Activated CD8-positive, alpha-beta T cell treated with anti-CD3 and anti-CD28 coated beads for 36 hours (primary cell): ENCODE data around the gene MYF6. TPM values are rescaled to one million over a fixed set of nuclear protein-coding genes. Genes with fewer than 3 reads are reported as not detected.
A peak's percentile ranks its signal among the peaks of the same experiment; 100 is the strongest.

ENCODE experiments used
- ATAC-seq: fragments of 200-7000 bp; cut with Tn5 transposase; one replicate; pipeline ENCODE4 v1.10.0; 2021; ENCODE audit warnings: mild to moderate bottlenecking, moderate library complexity
- CTCF ChIA-PET: fragments of 350-600 bp; sonication (Branson Sonifier 250); formaldehyde crosslinking; loops from one replicate; lab custom pipeline; 2021; ENCODE audit warnings: antibody characterized with exemption; lab: Charles Lee
- POLR2A ChIA-PET: fragments of 350-600 bp; sonication (Branson Sonifier 250); formaldehyde crosslinking; loops from one replicate; lab custom pipeline; 2021; ENCODE audit warnings: antibody characterized with exemption; lab: Charles Lee
- DNase-seq: peaks from one replicate; pipeline ENCODE4 v3.0.0-alpha.2; 2020
- H3K27ac Mint-ChIP-seq: one replicate; pipeline ENCODE4 v1.8.0; 2021; ENCODE audit warnings: mild to moderate bottlenecking, mixed read lengths
- H3K27me3 Mint-ChIP-seq: one replicate; pipeline ENCODE4 v1.8.0; 2021; ENCODE audit warnings: mixed read lengths
- H3K36me3 Mint-ChIP-seq: one replicate; pipeline ENCODE4 v1.8.0; 2021; ENCODE audit warnings: low read depth, mixed read lengths
- H3K4me1 Mint-ChIP-seq: one replicate; pipeline ENCODE4 v1.8.0; 2021; ENCODE audit warnings: low read depth, mixed read lengths
- H3K4me3 Mint-ChIP-seq: one replicate; pipeline ENCODE4 v1.8.0; 2021; ENCODE audit warnings: mild to moderate bottlenecking, moderate library complexity, mixed read lengths
- H3K9me3 Mint-ChIP-seq: one replicate; pipeline ENCODE4 v1.8.0; 2021; ENCODE audit warnings: mixed read lengths
- intact Hi-C: fragments of 100-400 bp; cut with micrococcal nuclease; formaldehyde crosslinking; loops from one replicate; pipeline ENCODE4 v1.10.0; 2022
- total RNA-seq, 2 experiments: library from RNA; stranded (reverse); gene quantifications; one replicate each; pipeline ENCODE4 v1.2.3, GENCODE V29; 2021
- TF ChIP-seq, protein P1 (sequence below): fragments of 200-600 bp; IDR thresholded peaks from one replicate; pipeline ENCODE4 v1.8.0; 2022; ENCODE audit warnings: antibody characterized with exemption, mild to moderate bottlenecking

The MYF6 gene
- total RNA-seq, 2 experiments from 2014 or later = not detected

DNA sequence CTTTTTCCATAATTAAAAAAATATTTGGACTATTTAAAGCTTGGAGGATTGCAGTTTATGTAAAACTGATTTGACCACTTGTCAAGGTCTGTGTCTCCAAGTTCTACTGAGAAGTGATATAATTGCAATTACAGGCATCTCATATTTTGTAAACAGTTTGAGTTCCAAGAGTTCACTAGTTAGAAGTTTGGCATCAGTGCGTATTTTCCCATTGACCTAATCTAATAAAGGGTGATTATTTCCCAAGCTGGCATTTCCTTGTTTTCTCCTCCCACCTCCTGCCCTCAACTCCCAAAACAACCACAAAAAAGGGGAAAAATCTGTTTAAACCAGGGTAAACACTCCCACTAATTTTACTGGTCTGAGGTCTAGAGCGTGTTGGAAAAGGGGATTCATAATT is 3.0 kb upstream of the MYF6 start:
- CTCF ChIA-PET = interaction anchor here (0.6 kb wide), 1 partner anchor 29 kb away, joined by 3 read pairs; no protein-coding TSS in a partner anchor
- H3K4me1 Mint-ChIP-seq = no peaks in the 10 kb centered on the region
- H3K36me3 Mint-ChIP-seq = no peaks in the 10 kb centered on the region
- no peak overlapping the region for H3K4me3 Mint-ChIP-seq
- H3K27me3 Mint-ChIP-seq = peaks cover 17% of the 10 kb centered on the region
- TF ChIP-seq, protein P1, sequence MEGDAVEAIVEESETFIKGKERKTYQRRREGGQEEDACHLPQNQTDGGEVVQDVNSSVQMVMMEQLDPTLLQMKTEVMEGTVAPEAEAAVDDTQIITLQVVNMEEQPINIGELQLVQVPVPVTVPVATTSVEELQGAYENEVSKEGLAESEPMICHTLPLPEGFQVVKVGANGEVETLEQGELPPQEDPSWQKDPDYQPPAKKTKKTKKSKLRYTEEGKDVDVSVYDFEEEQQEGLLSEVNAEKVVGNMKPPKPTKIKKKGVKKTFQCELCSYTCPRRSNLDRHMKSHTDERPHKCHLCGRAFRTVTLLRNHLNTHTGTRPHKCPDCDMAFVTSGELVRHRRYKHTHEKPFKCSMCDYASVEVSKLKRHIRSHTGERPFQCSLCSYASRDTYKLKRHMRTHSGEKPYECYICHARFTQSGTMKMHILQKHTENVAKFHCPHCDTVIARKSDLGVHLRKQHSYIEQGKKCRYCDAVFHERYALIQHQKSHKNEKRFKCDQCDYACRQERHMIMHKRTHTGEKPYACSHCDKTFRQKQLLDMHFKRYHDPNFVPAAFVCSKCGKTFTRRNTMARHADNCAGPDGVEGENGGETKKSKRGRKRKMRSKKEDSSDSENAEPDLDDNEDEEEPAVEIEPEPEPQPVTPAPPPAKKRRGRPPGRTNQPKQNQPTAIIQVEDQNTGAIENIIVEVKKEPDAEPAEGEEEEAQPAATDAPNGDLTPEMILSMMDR = no peak
- ATAC-seq (no peak), DNase-seq (no peak)
- H3K27ac Mint-ChIP-seq = no peak overlapping the region
- POLR2A ChIA-PET = no interaction called here
- H3K9me3 Mint-ChIP-seq = no peaks in the 10 kb centered on the region
- intact Hi-C loops = no loop called here

DNA sequence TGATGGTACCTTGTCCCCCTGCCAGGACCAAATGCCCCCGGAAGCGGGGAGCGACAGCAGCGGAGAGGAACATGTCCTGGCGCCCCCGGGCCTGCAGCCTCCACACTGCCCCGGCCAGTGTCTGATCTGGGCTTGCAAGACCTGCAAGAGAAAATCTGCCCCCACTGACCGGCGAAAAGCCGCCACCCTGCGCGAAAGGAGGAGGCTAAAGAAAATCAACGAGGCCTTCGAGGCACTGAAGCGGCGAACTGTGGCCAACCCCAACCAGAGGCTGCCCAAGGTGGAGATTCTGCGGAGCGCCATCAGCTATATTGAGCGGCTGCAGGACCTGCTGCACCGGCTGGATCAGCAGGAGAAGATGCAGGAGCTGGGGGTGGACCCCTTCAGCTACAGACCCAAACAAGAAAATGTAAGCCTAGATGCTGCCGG is 410 bp downstream of the MYF6 start:
- TF ChIP-seq, protein P1 = no peak
- Mint-ChIP-seq H3K4me3 (no peak overlapping the region), H3K4me1 (no peaks in the 10 kb centered on the region), H3K27me3 (peaks cover 31% of the 10 kb centered on the region), H3K9me3 (no peaks in the 10 kb centered on the region), H3K27ac (no peak overlapping the region), H3K36me3 (no peaks in the 10 kb centered on the region)
- ChIA-PET CTCF (no interaction called here), POLR2A (no interaction called here)
- no peak for DNase-seq
- ATAC-seq = no peak
- intact Hi-C loops = no loop called here

DNA sequence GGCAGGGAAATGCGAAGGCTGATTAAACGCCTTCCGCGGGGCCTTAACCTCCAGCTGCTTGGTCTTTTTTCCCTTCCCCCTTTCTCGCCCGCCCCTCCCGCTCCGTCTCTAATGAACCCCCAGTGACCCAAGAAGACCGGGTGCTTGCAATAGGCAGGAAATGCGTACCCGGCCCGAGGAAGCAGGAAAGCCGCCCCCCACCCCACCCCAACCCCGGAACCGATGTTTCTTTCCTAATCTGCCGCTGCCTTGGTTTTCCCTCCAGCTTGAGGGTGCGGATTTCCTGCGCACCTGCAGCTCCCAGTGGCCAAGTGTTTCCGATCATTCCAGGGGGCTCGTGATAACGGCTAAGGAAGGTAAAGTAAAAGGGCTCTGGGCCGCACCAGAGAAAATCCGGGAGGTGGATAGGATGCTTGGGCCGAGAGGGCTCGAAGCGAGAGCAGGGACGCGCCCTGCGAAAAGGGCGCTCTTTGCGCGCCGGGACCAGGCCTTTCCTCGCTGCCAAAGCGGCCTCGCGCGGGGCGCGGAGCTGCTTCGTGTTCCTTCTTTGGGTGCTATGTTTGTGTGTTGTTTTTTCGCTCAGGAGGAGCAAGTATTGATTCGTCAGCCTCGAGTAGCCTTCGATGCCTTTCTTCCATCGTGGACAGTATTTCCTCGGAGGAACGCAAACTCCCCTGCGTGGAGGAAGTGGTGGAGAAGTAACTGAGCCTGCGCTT is 983 bp downstream of the MYF6 start:
- ChIA-PET POLR2A (no interaction called here), CTCF (no interaction called here)
- ATAC-seq (no peak), DNase-seq (no peak)
- TF ChIP-seq, protein P1 = no peak
- no peak overlapping the region for H3K4me3 Mint-ChIP-seq
- no peaks in the 10 kb centered on the region for H3K9me3 Mint-ChIP-seq
- H3K4me1 Mint-ChIP-seq = no peaks in the 10 kb centered on the region
- H3K27ac Mint-ChIP-seq = no peak overlapping the region
- H3K36me3 Mint-ChIP-seq = no peaks in the 10 kb centered on the region
- H3K27me3 Mint-ChIP-seq = peaks cover 31% of the 10 kb centered on the region
- intact Hi-C loops = no loop called here

DNA sequence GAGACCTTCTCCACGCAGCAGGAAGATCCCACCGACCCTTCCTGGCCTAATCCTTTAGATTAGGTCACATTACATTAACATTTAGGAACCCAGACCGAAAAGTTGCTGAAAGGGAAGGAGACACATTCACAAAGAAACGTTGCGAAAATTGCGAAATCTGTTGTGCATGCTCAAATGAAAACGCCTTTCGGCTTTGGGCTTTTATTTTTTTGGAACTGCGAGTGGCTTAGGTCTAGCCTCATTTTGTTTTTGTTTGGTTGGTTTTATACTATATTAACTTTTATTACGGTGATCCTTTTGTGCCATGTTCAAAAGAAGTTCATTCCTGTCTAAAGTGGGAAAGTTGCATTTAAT is 1.5 kb downstream of the MYF6 start:
- no peak for DNase-seq
- peaks cover 36% of the 10 kb centered on the region for H3K27me3 Mint-ChIP-seq
- ATAC-seq = no peak
- H3K4me3 Mint-ChIP-seq = no peak overlapping the region
- TF ChIP-seq, protein P1 = no peak
- no peaks in the 10 kb centered on the region for H3K36me3 Mint-ChIP-seq
- H3K27ac Mint-ChIP-seq = no peak overlapping the region
- H3K4me1 Mint-ChIP-seq = no peaks in the 10 kb centered on the region
- ChIA-PET CTCF (no interaction called here), POLR2A (no interaction called here)
- intact Hi-C loops = no loop called here
- H3K9me3 Mint-ChIP-seq = no peaks in the 10 kb centered on the region

DNA sequence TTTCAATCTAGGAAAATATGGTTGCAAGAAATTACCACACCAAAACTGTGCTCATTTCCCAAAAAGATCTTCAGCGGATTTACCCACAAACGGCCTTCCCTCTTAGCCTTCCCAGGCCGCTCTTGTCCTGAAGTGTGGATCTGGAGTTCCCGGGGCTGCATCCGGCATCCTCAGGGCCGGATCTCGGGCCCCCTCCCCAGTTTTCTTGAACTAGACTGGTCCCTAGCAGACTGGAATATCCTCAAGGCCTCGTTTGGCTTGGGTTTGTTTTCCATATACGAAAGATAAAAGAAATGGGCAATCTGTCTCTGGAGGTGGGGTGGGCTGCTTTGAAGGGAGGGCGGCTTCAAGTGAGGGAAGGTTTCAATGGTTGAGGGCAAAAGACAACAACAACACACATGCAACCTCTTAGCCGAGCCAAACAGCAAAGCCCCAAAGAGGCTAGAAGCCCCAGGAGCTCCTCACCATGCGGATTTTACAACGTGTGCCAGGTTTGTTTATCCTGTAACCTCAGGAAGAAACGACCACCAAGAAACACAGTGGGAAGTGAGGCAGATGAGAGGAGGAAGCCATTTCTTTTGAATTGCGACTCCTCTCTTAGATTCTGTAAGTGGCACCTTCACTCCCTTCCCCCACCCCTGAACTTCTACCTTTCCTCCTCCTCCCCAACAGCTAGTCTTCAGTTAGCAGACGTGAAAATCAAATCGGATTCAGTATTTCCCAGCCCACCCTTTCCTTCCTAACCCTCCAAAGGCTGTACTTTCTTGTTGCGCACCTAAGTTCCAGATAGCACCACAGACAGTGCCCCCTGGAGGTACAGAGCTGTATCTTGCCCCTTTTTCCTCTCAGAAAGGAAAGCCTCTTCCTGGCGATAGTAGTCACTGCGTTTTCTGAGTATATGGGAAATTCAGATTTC is 2.6 kb downstream of the MYF6 start:
- Mint-ChIP-seq H3K27ac (no peak overlapping the region), H3K4me1 (no peaks in the 10 kb centered on the region), H3K36me3 (no peaks in the 10 kb centered on the region), H3K27me3 (peaks cover 44% of the 10 kb centered on the region), H3K9me3 (no peaks in the 10 kb centered on the region), H3K4me3 (no peak overlapping the region)
- POLR2A ChIA-PET = no interaction called here
- TF ChIP-seq, protein P1 = peak; percentile 24
- CTCF ChIA-PET = interaction anchor here (1.0 kb wide), 1 partner anchor 26 kb away, joined by 3 read pairs; no protein-coding TSS in a partner anchor
- ATAC-seq (no peak), DNase-seq (no peak)
- intact Hi-C loops = no loop called here
